BJ (cell line): ENCODE measurements around the gene CPA4. TPM values are rescaled to one million over a fixed set of nuclear protein-coding genes. Genes with fewer than 3 reads are reported as not detected.

Source experiments
- CTCF ChIA-PET: fragments of 350-600 bp; formaldehyde crosslinking; extraction: SDS; loops from one replicate; lab custom pipeline; 2021; ENCODE audit warnings: antibody characterized with exemption, inconsistent platforms; lab: Yijun Ruan, JAX
- POLR2A ChIA-PET: fragments of 300-600 bp; sonication (Branson Sonifier 250); formaldehyde crosslinking; extraction: SDS; loops from one replicate; lab custom pipeline; 2021; ENCODE audit warnings: antibody characterized with exemption; lab: Charles Lee
- DNase-seq: peaks from one replicate; pipeline ENCODE4 v3.0.0-alpha.2; 2011; ENCODE audit warnings: low read depth
- H3K27me3 ChIP-seq: 2 replicates; pipeline ENCODE4 v1.6.0; 2011; ENCODE audit warnings: low read length; ENCODE audit not compliant: control insufficient read depth, insufficient read depth
- H3K36me3 ChIP-seq: 2 replicates; pipeline ENCODE4 v1.5.1; 2011; ENCODE audit warnings: low read length; ENCODE audit not compliant: control insufficient read depth, insufficient read depth
- H3K4me3 ChIP-seq: 2 replicates; pipeline ENCODE4 v1.5.1; 2011; ENCODE audit warnings: low read depth, mild to moderate bottlenecking, control low read depth, low read length
- CTCF ChIP-seq: IDR thresholded peaks from 2 replicates; pipeline ENCODE4 v1.5.1; 2011; ENCODE audit warnings: low read depth, mild to moderate bottlenecking, control low read depth, inconsistent platforms, low read length, moderate library complexity; ENCODE audit not compliant: insufficient read depth
- polyA plus RNA-seq: library from polyadenylated mRNA; depleted of rRNA; stranded (reverse); fragments of >200 nt; gene quantifications from 2 replicates; pipeline ENCODE4 v1.2.3, GENCODE V29; 2011

The CPA4 gene
- polyA plus RNA-seq, 1 experiment = 52.5 TPM

GRCh38 chr7:130324306-130324943 lies 31.5 kb downstream of the CPA4 start:
- Histone ChIP-seq H3K36me3 (no peaks in the 10 kb centered on the region), H3K4me3 (no peak overlapping the region), H3K27me3 (no peaks in the 10 kb centered on the region)
- CTCF ChIA-PET = interaction anchor here (0.8 to 1.0 kb wide), 2 partner anchors 10 to 238 kb away, joined by 3 read pairs; no protein-coding TSS in a partner anchor
- no peak for DNase-seq
- TF ChIP-seq CTCF = no peak
- POLR2A ChIA-PET = interaction anchor here (0.6 kb wide), 1 partner anchor 231 kb away, joined by 3 read pairs; no protein-coding TSS in a partner anchor

GRCh38 chr7:130329681-130330080 lies 36.7 kb downstream of the CPA4 start:
- no peak for DNase-seq
- ChIA-PET POLR2A (no interaction called here), CTCF (interaction anchor here (1.0 kb wide), 1 partner anchor 394 kb away, joined by 3 read pairs; no protein-coding TSS in a partner anchor)
- no peak for TF ChIP-seq CTCF
- Histone ChIP-seq H3K36me3 (no peaks in the 10 kb centered on the region), H3K4me3 (no peak overlapping the region), H3K27me3 (no peaks in the 10 kb centered on the region)

- ChIA-PET POLR2A (no interaction called here), CTCF (interaction anchor here (0.9 kb wide), 1 partner anchor 13 kb away, joined by 3 read pairs; no protein-coding TSS in a partner anchor)
- DNase-seq = no peak
- no peaks in the 10 kb centered on the region for H3K36me3 ChIP-seq
- H3K4me3 ChIP-seq = no peak overlapping the region
- TF ChIP-seq CTCF = no peak
- H3K27me3 ChIP-seq = no peaks in the 10 kb centered on the region
These were observed 39.5 kb downstream of the CPA4 start for GRCh38 chr7:130332259-130333053.

- POLR2A ChIA-PET = no interaction called here
- CTCF ChIA-PET = interaction anchor here (0.7 to 0.8 kb wide), 2 partner anchors 9 to 13 kb away, joined by 3 read pairs; no protein-coding TSS in a partner anchor
- no peak for TF ChIP-seq CTCF
- Histone ChIP-seq H3K36me3 (no peaks in the 10 kb centered on the region), H3K27me3 (no peaks in the 10 kb centered on the region), H3K4me3 (no peak overlapping the region)
- DNase-seq = no peak
These were observed 40.9 kb downstream of the CPA4 start for GRCh38 chr7:130333832-130334231.

GRCh38 chr7:130334274-130334673 lies 41.3 kb downstream of the CPA4 start:
- no peaks in the 10 kb centered on the region for H3K36me3 ChIP-seq
- ChIA-PET CTCF (interaction anchor here (0.7 to 0.8 kb wide), 2 partner anchors 10 to 12 kb away, joined by 3 read pairs; no protein-coding TSS in a partner anchor), POLR2A (no interaction called here)
- TF ChIP-seq CTCF = no peak
- no peak overlapping the region for H3K4me3 ChIP-seq
- no peaks in the 10 kb centered on the region for H3K27me3 ChIP-seq
- no peak for DNase-seq
